Mesendoderm (in vitro differentiated cells): Measurements from ENCODE around the gene ELF2.
"Not testable (repeated sequence)": the region's sequence is repeated elsewhere in the genome, so short reads cannot be mapped to it uniquely, and the experiment has no call there.

Experiments
- DNase-seq: peaks from one replicate; pipeline ENCODE4 v3.0.0; 2013
- H2AK5ac ChIP-seq: 2 replicates; pipeline ENCODE4 v1.6.1; 2013; ENCODE audit warnings: low read length, inconsistent platforms
- H2BK120ac ChIP-seq: 2 replicates; pipeline ENCODE4 v1.6.1; 2013; ENCODE audit warnings: low read depth, mild to moderate bottlenecking, low read length, moderate library complexity, mixed read lengths
- H2BK15ac ChIP-seq: replicated peaks from 2 replicates; pipeline ENCODE4 v1.6.1; 2013; ENCODE audit warnings: low read depth, mild to moderate bottlenecking, moderate library complexity
- H2BK5ac ChIP-seq: 2 replicates; pipeline ENCODE4 v1.6.1; 2013; ENCODE audit warnings: low read length, inconsistent platforms
- H3K18ac ChIP-seq: 2 replicates; pipeline ENCODE4 v1.6.1; 2013; ENCODE audit warnings: mild to moderate bottlenecking, low read length, mixed read lengths
- H3K23ac ChIP-seq: one replicate; pipeline ENCODE4 v1.6.1; 2013; ENCODE audit warnings: low read length
- H3K27ac ChIP-seq: 2 replicates; pipeline ENCODE4 v1.5.1; 2013; ENCODE audit warnings: low read depth, mild to moderate bottlenecking, inconsistent platforms, low read length, moderate library complexity
- H3K27me3 ChIP-seq: 2 replicates; pipeline ENCODE4 v1.6.1; 2013; ENCODE audit warnings: low read length, control low read depth, mild to moderate bottlenecking, inconsistent platforms; ENCODE audit not compliant: insufficient read depth, poor library complexity
- H3K36me3 ChIP-seq: 2 replicates; pipeline ENCODE4 v1.6.1; 2013; ENCODE audit warnings: low read length, inconsistent platforms; ENCODE audit not compliant: control insufficient read depth, insufficient read depth
- H3K4ac ChIP-seq: one replicate; pipeline ENCODE4 v1.6.1; 2013; ENCODE audit warnings: low read depth, mild to moderate bottlenecking, low read length, moderate library complexity
- H3K4me1 ChIP-seq: 2 replicates; pipeline ENCODE4 v1.6.1; 2013; ENCODE audit warnings: low read depth, low read length, inconsistent platforms; ENCODE audit not compliant: control insufficient read depth
- H3K4me2 ChIP-seq: 2 replicates; pipeline ENCODE4 v1.6.1; 2013; ENCODE audit warnings: low read length
- H3K4me3 ChIP-seq: 2 replicates; pipeline ENCODE4 v1.5.1; 2013; ENCODE audit warnings: mild to moderate bottlenecking, low read length
- H3K56ac ChIP-seq: one replicate; pipeline ENCODE4 v1.6.1; 2013; ENCODE audit warnings: low read length
- H3K79me1 ChIP-seq: 2 replicates; pipeline ENCODE4 v1.6.1; 2013; ENCODE audit warnings: low read length, inconsistent platforms
- H3K79me2 ChIP-seq: 2 replicates; pipeline ENCODE4 v1.6.1; 2013; ENCODE audit warnings: mild to moderate bottlenecking, low read length; ENCODE audit not compliant: control insufficient read depth, insufficient read depth
- H3K9ac ChIP-seq: 2 replicates; pipeline ENCODE4 v1.6.1; 2013; ENCODE audit warnings: low read length, inconsistent platforms
- H4K5ac ChIP-seq: one replicate; pipeline ENCODE4 v1.6.1; 2013; ENCODE audit warnings: low read length
- H4K8ac ChIP-seq: one replicate; pipeline ENCODE4 v1.6.1; 2013; ENCODE audit warnings: low read depth, mild to moderate bottlenecking, control low read depth, low read length, moderate library complexity
- WGBS: extraction: QIAGEN DNeasy Blood & Tissue Kit; methylation state at CpG from one replicate; pipeline ENCODE4 v1.1.7; 2013; ENCODE audit warnings: low lambda C conversion rate, missing lambda C conversion rate; ENCODE audit not compliant: insufficient coverage; ENCODE audit errors: extremely low coverage; 5-methylcytosine and 5-hydroxymethylcytosine counted together

Gene ELF2

GRCh38 chr4:139214039-139214534, 37.1 kb upstream of the ELF2 start:
- Histone ChIP-seq H2BK15ac (no peak overlapping the region), H3K56ac (no peak overlapping the region), H3K27ac (no peak overlapping the region), H3K18ac (no peak overlapping the region), H3K79me2 (no peaks in the 10 kb centered on the region), H3K4me1 (no peaks in the 10 kb centered on the region), H4K5ac (no peak overlapping the region), H3K23ac (no peak overlapping the region), H3K4me3 (no peak overlapping the region), H2BK120ac (no peak overlapping the region), H3K4me2 (no peak overlapping the region), H3K79me1 (no peaks in the 10 kb centered on the region), H3K4ac (no peak overlapping the region), H2BK5ac (no peak overlapping the region), H3K36me3 (no peaks in the 10 kb centered on the region), H3K27me3 (no peaks in the 10 kb centered on the region), H4K8ac (no peak overlapping the region), H3K9ac (no peak overlapping the region), H2AK5ac (no peak overlapping the region)
- WGBS = no CpG with 5 or more reads among the region's 7 CpGs
- DNase-seq = peak; percentile 83

- H3K79me2 ChIP-seq, H3K79me1 ChIP-seq, H3K4me3 ChIP-seq, H4K8ac ChIP-seq, H2BK15ac ChIP-seq, H3K27me3 ChIP-seq, H3K56ac ChIP-seq, DNase-seq, H2AK5ac ChIP-seq, H4K5ac ChIP-seq, H3K4me1 ChIP-seq, H2BK120ac ChIP-seq, H3K18ac ChIP-seq, H3K27ac ChIP-seq, H3K4ac ChIP-seq, H3K4me2 ChIP-seq, H2BK5ac ChIP-seq, H3K9ac ChIP-seq, H3K36me3 ChIP-seq, H3K23ac ChIP-seq: not testable (repeated sequence)
- no CpG with 5 or more reads among the region's 10 CpGs for WGBS
Observed at GRCh38 chr4:139213633-139214032, 36.6 kb upstream of the ELF2 start.

- Histone ChIP-seq H3K4me2 (no peak overlapping the region), H3K27me3 (no peaks in the 10 kb centered on the region), H4K8ac (no peak overlapping the region), H3K56ac (no peak overlapping the region), H2AK5ac (no peak overlapping the region), H3K27ac (no peak overlapping the region), H3K4ac (no peak overlapping the region), H3K36me3 (no peaks in the 10 kb centered on the region), H2BK5ac (no peak overlapping the region), H3K79me1 (no peaks in the 10 kb centered on the region), H3K9ac (no peak overlapping the region), H3K79me2 (no peaks in the 10 kb centered on the region), H3K4me3 (no peak overlapping the region), H2BK15ac (no peak overlapping the region), H3K4me1 (no peaks in the 10 kb centered on the region), H3K18ac (no peak overlapping the region), H2BK120ac (no peak overlapping the region), H4K5ac (no peak overlapping the region), H3K23ac (no peak overlapping the region)
- WGBS = 100% methylated on average over 1 of the region's 3 CpGs
- no peak for DNase-seq
Observed at GRCh38 chr4:139212900-139213299, 35.9 kb upstream of the ELF2 start.

- Histone ChIP-seq H4K5ac (no peak overlapping the region), H2BK15ac (no peak overlapping the region), H3K9ac (no peak overlapping the region), H3K4ac (no peak overlapping the region), H3K79me1 (no peaks in the 10 kb centered on the region), H3K56ac (no peak overlapping the region), H2BK5ac (no peak overlapping the region), H2BK120ac (no peak overlapping the region), H3K27me3 (no peaks in the 10 kb centered on the region), H3K27ac (no peak overlapping the region), H4K8ac (no peak overlapping the region), H3K36me3 (no peaks in the 10 kb centered on the region), H3K4me3 (no peak overlapping the region), H3K4me1 (no peaks in the 10 kb centered on the region), H3K23ac (no peak overlapping the region), H2AK5ac (no peak overlapping the region), H3K18ac (no peak overlapping the region), H3K4me2 (no peak overlapping the region), H3K79me2 (no peaks in the 10 kb centered on the region)
- no CpG with 5 or more reads among the region's 1 CpG for WGBS
- DNase-seq = no peak
Observed at GRCh38 chr4:139210486-139210885, 33.5 kb upstream of the ELF2 start.

- no peak overlapping the region for H4K8ac ChIP-seq
- H2BK120ac ChIP-seq = no peak overlapping the region
- no peaks in the 10 kb centered on the region for H3K79me2 ChIP-seq
- no peaks in the 10 kb centered on the region for H3K36me3 ChIP-seq
- no peak overlapping the region for H3K23ac ChIP-seq
- no peaks in the 10 kb centered on the region for H3K79me1 ChIP-seq
- H2AK5ac ChIP-seq = no peak overlapping the region
- no peak overlapping the region for H2BK15ac ChIP-seq
- H3K18ac ChIP-seq = no peak overlapping the region
- no peak overlapping the region for H3K4me3 ChIP-seq
- no peak overlapping the region for H3K27ac ChIP-seq
- no peak for DNase-seq
- no peak overlapping the region for H3K56ac ChIP-seq
- H3K4ac ChIP-seq = no peak overlapping the region
- no peak overlapping the region for H3K4me2 ChIP-seq
- WGBS = no CpG with 5 or more reads among the region's 3 CpGs
- H3K4me1 ChIP-seq = no peaks in the 10 kb centered on the region
- H3K9ac ChIP-seq = no peak overlapping the region
- no peak overlapping the region for H4K5ac ChIP-seq
- H3K27me3 ChIP-seq = no peaks in the 10 kb centered on the region
- no peak overlapping the region for H2BK5ac ChIP-seq
Observed at GRCh38 chr4:139209470-139210063, 32.5 kb upstream of the ELF2 start.

GRCh38 chr4:139208404-139208945, 31.5 kb upstream of the ELF2 start:
- no peaks in the 10 kb centered on the region for H3K79me1 ChIP-seq
- H3K23ac ChIP-seq = no peak overlapping the region
- no peak overlapping the region for H2BK120ac ChIP-seq
- no peak overlapping the region for H3K4me2 ChIP-seq
- H3K4me3 ChIP-seq = no peak overlapping the region
- no peak overlapping the region for H2AK5ac ChIP-seq
- DNase-seq = no peak
- no peak overlapping the region for H3K4ac ChIP-seq
- no peaks in the 10 kb centered on the region for H3K79me2 ChIP-seq
- no peak overlapping the region for H3K56ac ChIP-seq
- H3K36me3 ChIP-seq = no peaks in the 10 kb centered on the region
- H2BK5ac ChIP-seq = no peak overlapping the region
- no peak overlapping the region for H4K8ac ChIP-seq
- H2BK15ac ChIP-seq = no peak overlapping the region
- H4K5ac ChIP-seq = no peak overlapping the region
- no peaks in the 10 kb centered on the region for H3K4me1 ChIP-seq
- H3K27ac ChIP-seq = no peak overlapping the region
- no peak overlapping the region for H3K9ac ChIP-seq
- no peak overlapping the region for H3K18ac ChIP-seq
- WGBS = no CpG with 5 or more reads among the region's 3 CpGs
- H3K27me3 ChIP-seq = no peaks in the 10 kb centered on the region
